Stimulated activated CD4-positive, alpha-beta T cell treated with anti-CD3 and anti-CD28 coated beads, TNF-alpha, amount 100 ng/mL, for 48 hours (primary cell): ENCODE data around the gene GHRHR.

Experiments used
- DNase-seq, 3 donors: peaks; one replicate each; pipeline ENCODE4 v3.0.0-alpha.2; 2020; ENCODE audit warnings: low read depth in 3 of 3

Gene GHRHR

GRCh38 chr7:30968294-30968693 lies 4.5 kb downstream of the GHRHR start:
- no peak for DNase-seq

GRCh38 chr7:30968747-30969603 lies 5.2 kb downstream of the GHRHR start:
- no peak for DNase-seq

- DNase-seq, result no peak
These were observed 5.8 kb downstream of the GHRHR start for GRCh38 chr7:30969604-30969970.

- no peak for DNase-seq
These were observed 6.3 kb downstream of the GHRHR start for GRCh38 chr7:30970074-30970473.

GRCh38 chr7:30970594-30971094 lies 6.9 kb downstream of the GHRHR start:
- no peak for DNase-seq

- DNase-seq, result no peak
These were observed 7.7 kb downstream of the GHRHR start for GRCh38 chr7:30971440-30971839.

GRCh38 chr7:30971840-30972563 lies 8.2 kb downstream of the GHRHR start:
- no peak for DNase-seq

- no peak for DNase-seq
These were observed 9.5 kb downstream of the GHRHR start for GRCh38 chr7:30973292-30973691.

- DNase-seq, result no peak
These were observed 10.2 kb downstream of the GHRHR start for GRCh38 chr7:30973791-30974604.

GRCh38 chr7:30974605-30975255 lies 11.0 kb downstream of the GHRHR start:
- DNase-seq, result peak; percentile 11 to 37 (median 31)

GRCh38 chr7:30975256-30975899 lies 11.6 kb downstream of the GHRHR start:
- DNase-seq, result no peak

- DNase-seq, result no peak
These were observed 12.6 kb downstream of the GHRHR start for GRCh38 chr7:30976381-30976780.

GRCh38 chr7:30977222-30977621 lies 13.5 kb downstream of the GHRHR start:
- DNase-seq, result no peak

GRCh38 chr7:30977896-30978564 lies 14.3 kb downstream of the GHRHR start:
- no peak for DNase-seq

- no peak for DNase-seq
These were observed 15.3 kb downstream of the GHRHR start for GRCh38 chr7:30979027-30979426.

GRCh38 chr7:30980194-30980593 lies 16.4 kb downstream of the GHRHR start:
- DNase-seq, result no peak

- no peak for DNase-seq
These were observed 17.0 kb downstream of the GHRHR start for GRCh38 chr7:30980751-30981150.

- peak; percentile 54 to 65 (median 61) for DNase-seq
These were observed 19.5 kb downstream of the GHRHR start for GRCh38 chr7:30983042-30983913.

GRCh38 chr7:30983914-30984247 lies 20.1 kb downstream of the GHRHR start:
- DNase-seq, result no peak
